Measurements from ENCODE around the gene FGFR3. TPM values are rescaled to one million over a fixed set of nuclear protein-coding genes. Genes with fewer than 3 reads are reported as not detected.

Gene FGFR3
- total and polyA plus RNA-seq, 2 of the 8 experiments (the other 6 are each of a cell fraction or from before 2014, with no cell fraction given), result 9.0 to 19.5 TPM

DNA sequence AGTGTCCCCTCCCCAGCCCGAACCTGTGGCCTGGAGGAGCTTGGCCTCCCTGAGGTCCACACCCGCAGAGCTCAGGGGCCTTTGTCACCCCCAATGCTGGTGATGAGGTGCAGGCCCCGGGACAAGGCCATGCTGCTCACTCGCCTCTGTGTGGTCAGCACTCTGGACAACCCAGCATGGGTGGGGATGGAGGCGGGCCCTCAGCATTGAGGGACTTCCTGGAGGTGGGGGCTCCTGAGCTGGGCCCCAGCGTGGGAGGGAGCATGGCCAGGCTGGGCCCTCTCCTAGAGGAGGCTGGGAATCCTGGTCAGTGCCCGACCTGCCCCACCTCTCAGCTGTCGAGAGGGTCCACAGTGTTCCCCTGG, 41.2 kb upstream of the FGFR3 start:
- Histone ChIP-seq H3K4me2 (ENCODE audit: insufficient read depth in 1 of 2, low read depth in 2 of 2, low read length in 2 of 2) (no peak overlapping the region), H3K18ac (ENCODE audit: extremely low read depth, low read length) (no peak overlapping the region; the same call in none of the 2 replicates), H4K20me1 (replicated peaks in 1 of 2; ENCODE audit: control insufficient read depth in 1 of 2, insufficient read depth in 2 of 2, low read length in 2 of 2) (no peaks in the 10 kb centered on the region), H2BK12ac (ENCODE audit: low read depth, low read length) (0 out of 2 replicates have a peak overlapping the region, but pooled peaks have one; percentile 9), H3K14ac (ENCODE audit: insufficient read length) (no peak overlapping the region), H3K9ac (replicated peaks in 1 of 4; ENCODE audit: extremely low read depth in 1 of 4, low read depth in 3 of 4, low read length in 3 of 4) (no peak overlapping the region), H3K79me2 (ENCODE audit: control insufficient read depth in 1 of 2, insufficient read depth in 2 of 2, low read length in 2 of 2) (no peaks in the 10 kb centered on the region), H3K36me3 (ENCODE audit: control insufficient read depth in 2 of 4, insufficient read depth in 4 of 4, low read length in 3 of 4) (no peaks in the 10 kb centered on the region), H4K5ac (ENCODE audit: insufficient read length, low read depth, low read length) (no peak overlapping the region), H2BK5ac (ENCODE audit: low read depth, low read length) (0 out of 2 replicates have a peak overlapping the region, but pooled peaks have one; percentile 44), H4K8ac (ENCODE audit: extremely low read depth, insufficient read depth, low read length) (no peak overlapping the region), H3K56ac (replicated peaks; ENCODE audit: insufficient read length, low read depth, low read length) (no peak overlapping the region), H3K27ac (ENCODE audit: low read depth, low read length) (no peak overlapping the region), H3K23me2 (ENCODE audit: low read depth, low read length) (no peaks in the 10 kb centered on the region), H4K91ac (replicated peaks; ENCODE audit: insufficient read length, low read length) (peak overlapping the region; percentile 22), H3K4ac (replicated peaks; ENCODE audit: insufficient read length, low read depth, low read length) (no peak overlapping the region), H2BK120ac (replicated peaks; ENCODE audit: low read depth, low read length) (no peak overlapping the region), H3K9me3 (ENCODE audit: insufficient read depth in 2 of 2, low read depth in 1 of 2, low read length in 1 of 2) (no peaks in the 10 kb centered on the region), H3K27me3 (replicated peaks in 1 of 4; ENCODE audit: control insufficient read depth in 3 of 4, extremely low read depth in 1 of 4, insufficient read depth in 3 of 4, low read length in 3 of 4) (peaks cover 0 to 4% (median 0%) of the 10 kb centered on the region in 4 experiments; a peak in 2 of 7 replicates), H3K23ac (ENCODE audit: insufficient read length) (no peak overlapping the region), H3K79me1 (ENCODE audit: low read depth, low read length) (no peaks in the 10 kb centered on the region), H2BK20ac (ENCODE audit: low read length) (peak overlapping the region; percentile 32; the same call in 1 of the 2 replicates), H2AK5ac (ENCODE audit: low read depth, low read length) (no peak overlapping the region), H2BK15ac (ENCODE audit: low read length) (no peak overlapping the region), H3K4me3 (ENCODE audit: extremely low read depth in 1 of 4, insufficient read depth in 2 of 4, low read depth in 3 of 4, low read length in 4 of 4) (no peak overlapping the region), H2AFZ (ENCODE audit: low read length) (no peak overlapping the region), H3K4me1 (replicated peaks in 1 of 4; ENCODE audit: control insufficient read depth in 3 of 4, insufficient read depth in 4 of 4, low read length in 3 of 4) (peaks cover 0 to 12% (median 7%) of the 10 kb centered on the region in 4 experiments; a peak in 4 of 7 replicates)
- 90% methylated on average over 8 of the region's 8 CpGs; no CpG with 5 or more reads in 1 of the 2 experiments for WGBS, 2 experiments (ENCODE audit: extremely low coverage in 1 of 2, insufficient coverage in 1 of 2, insufficient read length in 1 of 2, insufficient replicate concordance in 2 of 2, low coverage in 1 of 2, low lambda C conversion rate in 2 of 2, missing lambda C conversion rate in 1 of 2)
- POLR2A ChIA-PET (ENCODE audit: partially characterized antibody), result interaction anchor here (0.7 to 2.5 kb wide), 14 partner anchors 8 to 58 kb away, joined by 3 to 8 read pairs (median 4); no protein-coding TSS in a partner anchor
- TF ChIP-seq EGR1 (IDR thresholded peaks at IDR 0.05; ENCODE audit: borderline replicate concordance, low read depth, low read length) (no peak), RBBP5 (IDR thresholded peaks at IDR 0.05; ENCODE audit: borderline replicate concordance, low read depth, low read length) (no peak), SIX5 (IDR thresholded peaks at IDR 0.05; ENCODE audit: low read depth, low read length) (no peak), FOSL1 (IDR thresholded peaks at IDR 0.05; ENCODE audit: insufficient read depth, low read depth, low read length) (no peak), POLR2A (IDR thresholded peaks at IDR 0.05; ENCODE audit: control extremely low read depth in 1 of 2, low read depth in 2 of 2, low read length in 2 of 2) (no peak), BRCA1 (IDR thresholded peaks at IDR 0.05; ENCODE audit: low read depth, low read length) (no peak), RFX5 (IDR thresholded peaks at IDR 0.05; ENCODE audit: borderline replicate concordance, low read depth, low read length) (no peak), POU5F1 (IDR thresholded peaks at IDR 0.05; ENCODE audit: low read depth, low read length) (no peak), NRF1 (IDR thresholded peaks at IDR 0.05; ENCODE audit: low read depth, low read length) (no peak), CHD1 (IDR thresholded peaks at IDR 0.05; ENCODE audit: low read depth, low read length) (no peak), NANOG (IDR thresholded peaks at IDR 0.05; ENCODE audit: insufficient read depth, low read depth, low read length, poor library complexity, severe bottlenecking) (no peak)
- CTCF ChIA-PET (ENCODE audit: partially characterized antibody), result interaction anchor here (0.6 to 52.9 kb wide), 11 partner anchors 21 to 661 kb away, joined by 3 to 2507 read pairs (median 4); partner anchors contain the start of gene FGFR3
- DNase-seq (ENCODE audit: low read depth in 1 of 2, low spot score in 2 of 2), result no peak
- FAIRE-seq, result no peak

Measured in H1 (cell line).